ENCODE data around the gene CLCN7. TPM values are rescaled to one million over a fixed set of nuclear protein-coding genes. Genes with fewer than 3 reads are reported as not detected.

The CLCN7 gene
- total and polyA plus RNA-seq, 4 donors, result 61.1 to 119 (median 88.0) TPM

DNA sequence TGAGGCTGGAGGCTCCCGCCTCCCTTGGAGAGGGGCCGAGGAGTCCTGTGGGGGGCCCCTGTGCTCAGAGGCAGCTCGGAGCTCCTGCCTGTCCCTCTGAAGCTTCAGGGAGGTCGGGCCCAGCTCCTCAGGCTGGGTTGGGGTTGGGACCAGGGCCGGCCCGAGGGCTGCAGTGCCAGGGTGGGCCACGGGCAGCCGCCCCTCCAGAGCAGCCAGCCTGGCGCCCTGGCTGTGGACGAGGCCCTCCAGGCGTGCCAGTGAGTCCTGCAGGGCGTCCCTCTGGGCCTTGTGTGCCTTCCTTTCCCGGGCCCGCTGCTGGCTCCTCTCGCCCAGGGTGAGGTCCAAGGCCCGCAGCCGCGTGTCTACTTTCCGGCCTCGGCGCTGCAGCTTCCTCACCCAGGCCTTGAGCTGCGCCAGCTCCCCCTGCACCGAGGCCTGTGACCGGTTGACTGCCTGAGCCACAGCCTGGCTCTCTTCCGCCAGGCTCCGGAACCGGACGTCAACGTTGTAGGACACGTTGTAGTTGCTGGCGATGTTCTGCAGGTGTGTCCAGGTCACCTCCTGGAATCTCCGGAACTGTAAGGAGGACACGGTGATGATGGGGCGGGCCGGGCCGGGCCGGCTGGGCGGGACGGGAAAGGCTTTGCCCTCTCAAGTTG, 12.7 kb upstream of the CLCN7 start:
- Histone ChIP-seq H3K36me3 (ENCODE audit: control insufficient read depth in 4 of 4, insufficient read depth in 4 of 4, low read length in 4 of 4) (no peaks in the 10 kb centered on the region), H3K27me3 (ENCODE audit: control insufficient read depth in 3 of 3, insufficient read depth in 3 of 3, low read length in 2 of 3) (no peaks in the 10 kb centered on the region), H3K4me1 (ENCODE audit: control insufficient read depth in 5 of 5, insufficient read depth in 5 of 5, low read length in 5 of 5) (peaks cover 0 to 2% (median 0%) of the 10 kb centered on the region in 5 donors), H3K9me3 (ENCODE audit: control insufficient read depth in 4 of 4, insufficient read depth in 3 of 4, low read length in 3 of 4) (no peaks in the 10 kb centered on the region), H3K4me3 (no peak overlapping the region), H3K27ac (ENCODE audit: low read depth in 1 of 2, low read length in 1 of 2) (no peak overlapping the region), H3K9ac (ENCODE audit: insufficient read depth in 1 of 2, low read length in 2 of 2) (no peak overlapping the region)
- DNase-seq, result no peak
- no peak for ATAC-seq (ENCODE audit: insufficient read depth, low FRiP score)
- 91 to 92% methylated on average over 37 to 39 of the region's 39 CpGs for WGBS, 2 donors
- TF ChIP-seq, protein P1, sequence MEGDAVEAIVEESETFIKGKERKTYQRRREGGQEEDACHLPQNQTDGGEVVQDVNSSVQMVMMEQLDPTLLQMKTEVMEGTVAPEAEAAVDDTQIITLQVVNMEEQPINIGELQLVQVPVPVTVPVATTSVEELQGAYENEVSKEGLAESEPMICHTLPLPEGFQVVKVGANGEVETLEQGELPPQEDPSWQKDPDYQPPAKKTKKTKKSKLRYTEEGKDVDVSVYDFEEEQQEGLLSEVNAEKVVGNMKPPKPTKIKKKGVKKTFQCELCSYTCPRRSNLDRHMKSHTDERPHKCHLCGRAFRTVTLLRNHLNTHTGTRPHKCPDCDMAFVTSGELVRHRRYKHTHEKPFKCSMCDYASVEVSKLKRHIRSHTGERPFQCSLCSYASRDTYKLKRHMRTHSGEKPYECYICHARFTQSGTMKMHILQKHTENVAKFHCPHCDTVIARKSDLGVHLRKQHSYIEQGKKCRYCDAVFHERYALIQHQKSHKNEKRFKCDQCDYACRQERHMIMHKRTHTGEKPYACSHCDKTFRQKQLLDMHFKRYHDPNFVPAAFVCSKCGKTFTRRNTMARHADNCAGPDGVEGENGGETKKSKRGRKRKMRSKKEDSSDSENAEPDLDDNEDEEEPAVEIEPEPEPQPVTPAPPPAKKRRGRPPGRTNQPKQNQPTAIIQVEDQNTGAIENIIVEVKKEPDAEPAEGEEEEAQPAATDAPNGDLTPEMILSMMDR (IDR thresholded peaks at IDR 0.05; ENCODE audit: control extremely low read depth, extremely low read depth), result no peak

DNA sequence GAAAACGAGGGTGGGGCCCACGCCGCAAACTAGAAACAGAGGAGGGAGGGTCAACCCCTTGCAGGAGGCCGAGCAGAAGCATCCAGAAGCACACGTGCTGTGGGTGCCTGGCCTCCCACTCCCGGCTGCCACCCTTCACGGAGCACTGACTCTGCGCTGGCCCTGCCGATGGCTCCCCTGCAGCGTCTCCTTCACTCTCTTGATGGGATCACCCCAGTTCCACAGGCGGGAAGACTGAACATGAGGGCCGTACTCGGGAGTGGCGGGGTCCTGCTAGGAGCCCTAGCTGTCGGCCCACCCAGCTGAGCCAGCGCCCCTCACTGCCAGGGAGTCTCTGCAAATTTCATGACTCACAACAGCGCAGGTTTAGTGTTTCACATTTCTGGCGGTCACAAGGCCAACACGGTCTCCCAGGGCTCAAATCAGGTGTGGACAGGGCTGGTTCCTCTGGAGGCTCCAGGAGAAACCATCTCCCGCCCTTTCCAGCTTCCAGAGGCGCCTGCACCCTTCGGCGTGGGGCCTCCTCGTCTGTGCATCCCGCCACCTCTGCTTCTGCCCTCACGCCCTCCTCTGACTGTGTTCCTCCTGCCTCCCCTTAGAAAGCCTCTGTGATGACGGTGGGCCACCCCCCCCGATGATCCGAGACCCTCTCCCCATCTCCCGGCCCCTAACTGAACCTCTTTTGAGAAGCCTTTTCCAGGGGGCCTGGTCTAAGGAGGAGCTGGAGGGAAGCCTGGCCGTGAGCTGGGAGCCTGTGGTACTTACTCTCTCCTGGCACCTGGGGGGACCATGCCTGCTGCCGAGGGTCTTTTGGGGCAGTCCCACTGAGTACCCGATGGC, 11.9 kb upstream of the CLCN7 start:
- no peaks in the 10 kb centered on the region for H3K36me3 ChIP-seq (ENCODE audit: control insufficient read depth in 4 of 4, insufficient read depth in 4 of 4, low read length in 4 of 4)
- ATAC-seq (ENCODE audit: insufficient read depth, low FRiP score) (no peak), DNase-seq (no peak)
- H3K4me1 ChIP-seq (ENCODE audit: control insufficient read depth in 5 of 5, insufficient read depth in 5 of 5, low read length in 5 of 5), result no peaks in the 10 kb centered on the region
- TF ChIP-seq, protein P1 (IDR thresholded peaks at IDR 0.05; ENCODE audit: control extremely low read depth, extremely low read depth), result no peak
- WGBS, 2 donors, result 85 to 91% methylated on average over 33 of the region's 33 CpGs
- H3K9ac ChIP-seq (ENCODE audit: insufficient read depth in 1 of 2, low read length in 2 of 2), result no peak overlapping the region
- no peaks in the 10 kb centered on the region for H3K27me3 ChIP-seq (ENCODE audit: control insufficient read depth in 3 of 3, insufficient read depth in 3 of 3, low read length in 2 of 3)
- H3K27ac ChIP-seq (ENCODE audit: low read depth in 1 of 2, low read length in 1 of 2), result no peak overlapping the region
- no peaks in the 10 kb centered on the region for H3K9me3 ChIP-seq (ENCODE audit: control insufficient read depth in 4 of 4, insufficient read depth in 3 of 4, low read length in 3 of 4)
- no peak overlapping the region for H3K4me3 ChIP-seq

- DNase-seq (no peak), ATAC-seq (ENCODE audit: insufficient read depth, low FRiP score) (no peak)
- no peak overlapping the region for H3K27ac ChIP-seq (ENCODE audit: low read depth in 1 of 2, low read length in 1 of 2)
- no peaks in the 10 kb centered on the region for H3K36me3 ChIP-seq (ENCODE audit: control insufficient read depth in 4 of 4, insufficient read depth in 4 of 4, low read length in 4 of 4)
- no peaks in the 10 kb centered on the region for H3K4me1 ChIP-seq (ENCODE audit: control insufficient read depth in 5 of 5, insufficient read depth in 5 of 5, low read length in 5 of 5)
- no peak overlapping the region for H3K4me3 ChIP-seq
- 93% methylated on average over 40 of the region's 40 CpGs for WGBS, 2 donors
- no peak overlapping the region for H3K9ac ChIP-seq (ENCODE audit: insufficient read depth in 1 of 2, low read length in 2 of 2)
- no peaks in the 10 kb centered on the region for H3K9me3 ChIP-seq (ENCODE audit: control insufficient read depth in 4 of 4, insufficient read depth in 3 of 4, low read length in 3 of 4)
- peaks cover 0 to 4% (median 0%) of the 10 kb centered on the region in 3 donors for H3K27me3 ChIP-seq (ENCODE audit: control insufficient read depth in 3 of 3, insufficient read depth in 3 of 3, low read length in 2 of 3)
- TF ChIP-seq, protein P1 (IDR thresholded peaks at IDR 0.05; ENCODE audit: control extremely low read depth, extremely low read depth), result no peak
Observed at GRCh38 chr16:1485847-1486496, 11.1 kb upstream of the CLCN7 start.

All from lung (tissue), 12 donors.